DND-41 (cell line): ENCODE data around the gene SRGAP3.

ENCODE experiments used
- ATAC-seq: fragments of 200-7000 bp; cut with Tn5 transposase; 3 replicates; pipeline ENCODE4 v1.9.1; 2021; ENCODE audit warnings: low read depth; ENCODE audit not compliant: insufficient read depth
- DNase-seq: peaks from one replicate; pipeline ENCODE4 v3.0.0-alpha.2; 2020
- H2AFZ ChIP-seq: 2 replicates; pipeline ENCODE4 v1.6.0; 2012; ENCODE audit warnings: low read depth, low read length
- H3K27ac ChIP-seq: 2 replicates; pipeline ENCODE4 v1.5.1; 2012; ENCODE audit warnings: low read length, inconsistent platforms
- H3K27me3 ChIP-seq: fragments of 200-600 bp; sonication (generic); 2 replicates; pipeline ENCODE4 v1.6.0; 2012; ENCODE audit warnings: low read length, mild to moderate bottlenecking, inconsistent platforms; ENCODE audit not compliant: insufficient read depth, poor library complexity
- H3K36me3 ChIP-seq: 2 replicates; pipeline ENCODE4 v1.5.1; 2012; ENCODE audit warnings: low read length, inconsistent platforms; ENCODE audit not compliant: insufficient read depth
- H3K4me1 ChIP-seq: 2 replicates; pipeline ENCODE4 v1.5.1; 2012; ENCODE audit warnings: mild to moderate bottlenecking, low read length; ENCODE audit not compliant: insufficient read depth
- H3K4me2 ChIP-seq: 2 replicates; pipeline ENCODE4 v1.6.0; 2012; ENCODE audit warnings: mild to moderate bottlenecking, moderate library complexity, low read length, inconsistent platforms; ENCODE audit not compliant: insufficient read depth
- H3K4me3 ChIP-seq, 2 experiments: fragments of 200-600 bp in 1 of 2; shearing (Covaris generic) in 1 of 2; 2 replicates each; pipeline ENCODE4 v1.5.1; 2012 to 2016; ENCODE audit warnings: inconsistent platforms in 2 of 2, low read length in 2 of 2, mild to moderate bottlenecking in 2 of 2, low read depth in 1 of 2, moderate library complexity in 1 of 2
- H3K79me2 ChIP-seq: 2 replicates; pipeline ENCODE4 v1.6.0; 2012; ENCODE audit warnings: low read length, inconsistent platforms; ENCODE audit not compliant: insufficient read depth
- H3K9ac ChIP-seq: 2 replicates; pipeline ENCODE4 v1.6.0; 2012; ENCODE audit warnings: low read depth, mild to moderate bottlenecking, inconsistent platforms, low read length, moderate library complexity
- H3K9me3 ChIP-seq: 2 replicates; pipeline ENCODE4 v1.5.1; 2012; ENCODE audit warnings: low read length, moderate library complexity, mild to moderate bottlenecking, inconsistent platforms; ENCODE audit not compliant: insufficient read depth, severe bottlenecking
- H4K20me1 ChIP-seq: 2 replicates; pipeline ENCODE4 v1.6.0; 2012; ENCODE audit warnings: low read length; ENCODE audit not compliant: insufficient read depth
- CTCF ChIP-seq: IDR thresholded peaks from 2 replicates; pipeline ENCODE4 v1.5.1; 2012; ENCODE audit warnings: borderline replicate concordance, low read length, moderate library complexity, mild to moderate bottlenecking; ENCODE audit not compliant: poor library complexity, severe bottlenecking; ENCODE audit errors: extremely low read depth
- EZH2 ChIP-seq: IDR thresholded peaks from 3 replicates; pipeline ENCODE4 v1.6.1; 2012; ENCODE audit warnings: borderline replicate concordance, low read depth, mild to moderate bottlenecking, moderate library complexity, low read length, inconsistent platforms; ENCODE audit not compliant: severe bottlenecking

The SRGAP3 gene

GRCh38 chr3:9149566-9149965 is 99.9 kb downstream of the SRGAP3 start:
- no peak for ATAC-seq
- Histone ChIP-seq H3K4me3 (no peak overlapping the region), H2AFZ (no peak overlapping the region)

GRCh38 chr3:9147896-9148266 is 101.6 kb downstream of the SRGAP3 start:
- Histone ChIP-seq H4K20me1 (no peaks in the 10 kb centered on the region), H3K9me3 (peaks cover 7% of the 10 kb centered on the region), H2AFZ (no peak overlapping the region), H3K79me2 (no peaks in the 10 kb centered on the region), H3K4me2 (no peak overlapping the region), H3K36me3 (no peaks in the 10 kb centered on the region), H3K27ac (no peak overlapping the region), H3K9ac (no peak overlapping the region), H3K4me3 (no peak overlapping the region), H3K27me3 (no peaks in the 10 kb centered on the region), H3K4me1 (no peaks in the 10 kb centered on the region)
- ATAC-seq (no peak), DNase-seq (no peak)
- TF ChIP-seq EZH2 (no peak), CTCF (no peak)

More at GRCh38 chr3:9149566-9149965, 99.9 kb downstream of the SRGAP3 start:
- H3K9me3 ChIP-seq, result peaks cover 7% of the 10 kb centered on the region
- H3K27ac ChIP-seq, result no peak overlapping the region
- H3K27me3 ChIP-seq, result no peaks in the 10 kb centered on the region
- H3K36me3 ChIP-seq, result no peaks in the 10 kb centered on the region
- H3K4me2 ChIP-seq, result no peak overlapping the region
- no peaks in the 10 kb centered on the region for H4K20me1 ChIP-seq
- no peak overlapping the region for H3K9ac ChIP-seq
- H3K4me1 ChIP-seq, result no peaks in the 10 kb centered on the region
- no peaks in the 10 kb centered on the region for H3K79me2 ChIP-seq
- no peak for DNase-seq
- no peak for TF ChIP-seq EZH2
- TF ChIP-seq CTCF, result no peak

- Histone ChIP-seq H3K4me3 (no peak overlapping the region), H2AFZ (no peak overlapping the region)
These were observed 102.1 kb downstream of the SRGAP3 start for GRCh38 chr3:9147215-9147895.

More at GRCh38 chr3:9147215-9147895, 102.1 kb downstream of the SRGAP3 start:
- Histone ChIP-seq H3K9me3 (peaks cover 7% of the 10 kb centered on the region), H4K20me1 (no peaks in the 10 kb centered on the region), H3K4me1 (no peaks in the 10 kb centered on the region), H3K4me2 (no peak overlapping the region), H3K27ac (no peak overlapping the region), H3K79me2 (no peaks in the 10 kb centered on the region), H3K9ac (no peak overlapping the region), H3K36me3 (no peaks in the 10 kb centered on the region), H3K27me3 (no peaks in the 10 kb centered on the region)
- DNase-seq (no peak), ATAC-seq (peak; percentile 46; the same call in 2 of the 3 replicates)
- TF ChIP-seq CTCF (no peak), EZH2 (no peak)
